Karpas-422 (cell line): ENCODE results near the gene FNDC3A. TPM values are rescaled to one million over a fixed set of nuclear protein-coding genes. Genes with fewer than 3 reads are reported as not detected.

Source experiments
- DNase-seq: peaks from one replicate; pipeline ENCODE4 v3.0.0-alpha.2; 2015
- H2AFZ ChIP-seq: fragments of 200-600 bp; sonication (generic); 2 replicates; pipeline ENCODE4 v1.6.1; 2014; ENCODE audit warnings: antibody characterized with exemption, low read length, mixed read lengths
- H3K27ac ChIP-seq: fragments of 200-600 bp; sonication (generic); 2 replicates; pipeline ENCODE4 v1.5.1; 2014; ENCODE audit warnings: mild to moderate bottlenecking, low read length, moderate library complexity
- H3K27me3 ChIP-seq: fragments of 200-600 bp; sonication (generic); 2 replicates; pipeline ENCODE4 v1.6.1; 2014; ENCODE audit warnings: low read length, mixed read lengths
- H3K36me3 ChIP-seq: fragments of 200-600 bp; sonication (generic); 2 replicates; pipeline ENCODE4 v1.6.1; 2014; ENCODE audit warnings: low read length, mixed read lengths; ENCODE audit not compliant: insufficient read depth
- H3K4me1 ChIP-seq: fragments of 200-600 bp; sonication (generic); 2 replicates; pipeline ENCODE4 v1.6.1; 2014; ENCODE audit warnings: mild to moderate bottlenecking, low read length, mixed read lengths
- H3K4me2 ChIP-seq: fragments of 200-600 bp; sonication (generic); 2 replicates; pipeline ENCODE4 v1.6.1; 2014; ENCODE audit warnings: low read length, low read depth, mild to moderate bottlenecking; ENCODE audit not compliant: poor library complexity, severe bottlenecking
- H3K4me3 ChIP-seq: fragments of 200-600 bp; sonication (generic); 2 replicates; pipeline ENCODE4 v1.5.1; 2014; ENCODE audit warnings: mild to moderate bottlenecking, antibody characterized with exemption, low read length, mixed read lengths
- H3K79me2 ChIP-seq: fragments of 200-600 bp; sonication (generic); 2 replicates; pipeline ENCODE4 v1.6.1; 2014; ENCODE audit warnings: mild to moderate bottlenecking, low read length, mixed read lengths
- H3K9ac ChIP-seq: fragments of 200-600 bp; sonication (generic); 2 replicates; pipeline ENCODE4 v1.6.0; 2014; ENCODE audit warnings: low read length
- H3K9me2 ChIP-seq: fragments of 200-600 bp; sonication (generic), shearing (Covaris generic); replicated peaks from 2 replicates; pipeline ENCODE4 v1.6.0; 2014; ENCODE audit warnings: mild to moderate bottlenecking, low read length, moderate library complexity; ENCODE audit not compliant: insufficient read depth
- H3K9me3 ChIP-seq: fragments of 300-700, 200-600 bp; sonication (generic); 2 replicates; pipeline ENCODE4 v1.6.1; 2014; ENCODE audit warnings: low read length, mixed read lengths
- H4K20me1 ChIP-seq: fragments of 200-600 bp; sonication (generic); 2 replicates; pipeline ENCODE4 v1.6.1; 2014; ENCODE audit warnings: mild to moderate bottlenecking, antibody characterized with exemption, low read length, low read depth; ENCODE audit not compliant: insufficient read depth
- total RNA-seq: library from RNA; depleted of rRNA; stranded (reverse); fragments of >200 nt; shearing (Covaris generic); gene quantifications from 2 replicates; pipeline ENCODE4 v1.2.3, GENCODE V29; 2014; ENCODE audit warnings: low replicate concordance

Gene FNDC3A
- total RNA-seq, 1 experiment from 2014 or later: 36.0 TPM

- peak within 1 kb of the TSS; percentile 86 for H3K9ac ChIP-seq
- peak within 1 kb of the TSS; percentile 87 for H3K4me3 ChIP-seq
- peak within 1 kb of the TSS; percentile 95 for H3K4me2 ChIP-seq
- H3K9me3 ChIP-seq: no peaks in the 10 kb centered on the region
- H3K36me3 ChIP-seq: peaks cover 21% of the 10 kb centered on the region; the same call in 1 of the 2 replicates
- H3K27me3 ChIP-seq: no peaks in the 10 kb centered on the region
- peaks cover 45% of the 10 kb centered on the region for H3K79me2 ChIP-seq
- no peak within 1 kb of the TSS for H3K27ac ChIP-seq
- H3K4me1 ChIP-seq: peaks cover 34% of the 10 kb centered on the region
- H4K20me1 ChIP-seq: no peaks in the 10 kb centered on the region
- DNase-seq: peak; percentile 98
- H2AFZ ChIP-seq: peak within 1 kb of the TSS; percentile 89
- H3K9me2 ChIP-seq: no peaks in the 10 kb centered on the region
Measured at GRCh38 chr13:49247643-49248621, 272.2 kb downstream of the FNDC3A start, which contains the start of gene CDADC1. Gene CDADC1 (plus strand): TSS chr13:49247925. CDS start chr13:49248038, 113 bp downstream.

- no peaks in the 10 kb centered on the region for H4K20me1 ChIP-seq
- H2AFZ ChIP-seq: peak overlapping the region; percentile 11; the same call in 1 of the 2 replicates
- DNase-seq: no peak
- H3K9me2 ChIP-seq: no peaks in the 10 kb centered on the region
- H3K36me3 ChIP-seq: peaks cover 25% of the 10 kb centered on the region; the same call in 1 of the 2 replicates
- H3K9ac ChIP-seq: peak overlapping the region; percentile 86
- H3K79me2 ChIP-seq: peaks cover 50% of the 10 kb centered on the region
- H3K9me3 ChIP-seq: no peaks in the 10 kb centered on the region
- H3K4me2 ChIP-seq: peak overlapping the region; percentile 95
- peak overlapping the region; percentile 87 for H3K4me3 ChIP-seq
- peaks cover 34% of the 10 kb centered on the region for H3K4me1 ChIP-seq
- no peak overlapping the region for H3K27ac ChIP-seq
- H3K27me3 ChIP-seq: no peaks in the 10 kb centered on the region
Measured at GRCh38 chr13:49248622-49249002, 272.9 kb downstream of the FNDC3A start.

- Histone ChIP-seq H3K27me3 (no peaks in the 10 kb centered on the region), H3K36me3 (peaks cover 48% of the 10 kb centered on the region), H3K27ac (no peak overlapping the region), H3K9ac (no peak overlapping the region), H3K9me2 (no peaks in the 10 kb centered on the region), H3K9me3 (no peaks in the 10 kb centered on the region), H3K79me2 (peaks cover 55% of the 10 kb centered on the region), H4K20me1 (no peaks in the 10 kb centered on the region), H3K4me3 (no peak overlapping the region), H3K4me1 (peaks cover 35% of the 10 kb centered on the region), H3K4me2 (no peak overlapping the region), H2AFZ (no peak overlapping the region)
- no peak for DNase-seq
Measured at GRCh38 chr13:49251326-49251725, 275.6 kb downstream of the FNDC3A start.

GRCh38 chr13:49253310-49253709 is 277.6 kb downstream of the FNDC3A start:
- peak; percentile 49 for DNase-seq
- Histone ChIP-seq H3K27ac (no peak overlapping the region), H3K27me3 (no peaks in the 10 kb centered on the region), H3K4me1 (peaks cover 44% of the 10 kb centered on the region), H3K36me3 (peaks cover 57% of the 10 kb centered on the region), H3K9me2 (no peaks in the 10 kb centered on the region), H3K4me3 (no peak overlapping the region), H3K79me2 (peaks cover 50% of the 10 kb centered on the region), H3K9me3 (no peaks in the 10 kb centered on the region), H2AFZ (no peak overlapping the region), H4K20me1 (no peaks in the 10 kb centered on the region), H3K9ac (no peak overlapping the region), H3K4me2 (no peak overlapping the region)

GRCh38 chr13:49254007-49254406 is 278.3 kb downstream of the FNDC3A start:
- Histone ChIP-seq H3K4me1 (peaks cover 38% of the 10 kb centered on the region), H3K27ac (no peak overlapping the region), H3K9me2 (no peaks in the 10 kb centered on the region), H3K4me3 (no peak overlapping the region), H3K36me3 (peaks cover 59% of the 10 kb centered on the region), H3K9me3 (no peaks in the 10 kb centered on the region), H2AFZ (no peak overlapping the region), H3K27me3 (no peaks in the 10 kb centered on the region), H3K79me2 (peaks cover 44% of the 10 kb centered on the region), H4K20me1 (no peaks in the 10 kb centered on the region), H3K9ac (no peak overlapping the region), H3K4me2 (no peak overlapping the region)
- no peak for DNase-seq

- peaks cover 21% of the 10 kb centered on the region for H3K4me1 ChIP-seq
- peaks cover 21% of the 10 kb centered on the region for H3K79me2 ChIP-seq
- H3K9me3 ChIP-seq: no peaks in the 10 kb centered on the region
- H3K36me3 ChIP-seq: peaks cover 62% of the 10 kb centered on the region
- no peak overlapping the region for H2AFZ ChIP-seq
- H3K9ac ChIP-seq: no peak overlapping the region
- H3K4me3 ChIP-seq: no peak overlapping the region
- H4K20me1 ChIP-seq: no peaks in the 10 kb centered on the region
- DNase-seq: no peak
- no peaks in the 10 kb centered on the region for H3K27me3 ChIP-seq
- H3K9me2 ChIP-seq: no peaks in the 10 kb centered on the region
- no peak overlapping the region for H3K4me2 ChIP-seq
- no peak overlapping the region for H3K27ac ChIP-seq
Measured at GRCh38 chr13:49256841-49257240, 281.1 kb downstream of the FNDC3A start.

GRCh38 chr13:49258089-49258796 is 282.5 kb downstream of the FNDC3A start:
- H3K9ac ChIP-seq: peak overlapping the region; percentile 32
- peak overlapping the region; percentile 43 for H3K4me3 ChIP-seq
- no peaks in the 10 kb centered on the region for H3K9me3 ChIP-seq
- H2AFZ ChIP-seq: no peak overlapping the region
- peaks cover 21% of the 10 kb centered on the region for H3K4me1 ChIP-seq
- H3K27ac ChIP-seq: no peak overlapping the region
- peaks cover 8% of the 10 kb centered on the region for H3K79me2 ChIP-seq
- no peaks in the 10 kb centered on the region for H3K27me3 ChIP-seq
- peak overlapping the region; percentile 65 for H3K4me2 ChIP-seq
- H3K36me3 ChIP-seq: peaks cover 59% of the 10 kb centered on the region
- DNase-seq: no peak
- no peaks in the 10 kb centered on the region for H3K9me2 ChIP-seq
- H4K20me1 ChIP-seq: no peaks in the 10 kb centered on the region
